HPDE6-E6E7 (cell line): ENCODE data around the gene CRADD.

Experiments used
- DNase-seq: peaks from one replicate; pipeline ENCODE4 v3.0.0; 2011; ENCODE audit warnings: missing footprints; ENCODE audit errors: extremely low spot score

Gene CRADD

DNA sequence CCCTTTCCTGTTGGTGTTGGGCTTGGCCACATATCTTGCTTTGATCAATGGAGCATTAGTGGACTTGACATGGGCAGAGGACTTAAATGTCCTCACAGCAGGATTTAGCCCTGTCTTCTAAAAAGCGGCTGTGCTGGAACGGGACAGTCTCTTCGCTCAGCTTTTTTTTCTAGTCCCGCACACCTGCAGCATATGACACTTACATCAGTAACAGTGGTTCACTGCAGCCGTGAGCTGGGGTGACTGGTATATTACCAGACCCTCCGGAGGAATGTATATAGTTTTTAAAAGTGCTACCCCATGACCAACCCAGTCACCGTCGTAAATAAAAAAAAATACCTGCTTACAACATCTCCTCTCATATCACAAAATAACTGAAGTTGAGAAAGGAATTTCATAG, 164.5 kb downstream of the CRADD start:
- DNase-seq: no peak

DNA sequence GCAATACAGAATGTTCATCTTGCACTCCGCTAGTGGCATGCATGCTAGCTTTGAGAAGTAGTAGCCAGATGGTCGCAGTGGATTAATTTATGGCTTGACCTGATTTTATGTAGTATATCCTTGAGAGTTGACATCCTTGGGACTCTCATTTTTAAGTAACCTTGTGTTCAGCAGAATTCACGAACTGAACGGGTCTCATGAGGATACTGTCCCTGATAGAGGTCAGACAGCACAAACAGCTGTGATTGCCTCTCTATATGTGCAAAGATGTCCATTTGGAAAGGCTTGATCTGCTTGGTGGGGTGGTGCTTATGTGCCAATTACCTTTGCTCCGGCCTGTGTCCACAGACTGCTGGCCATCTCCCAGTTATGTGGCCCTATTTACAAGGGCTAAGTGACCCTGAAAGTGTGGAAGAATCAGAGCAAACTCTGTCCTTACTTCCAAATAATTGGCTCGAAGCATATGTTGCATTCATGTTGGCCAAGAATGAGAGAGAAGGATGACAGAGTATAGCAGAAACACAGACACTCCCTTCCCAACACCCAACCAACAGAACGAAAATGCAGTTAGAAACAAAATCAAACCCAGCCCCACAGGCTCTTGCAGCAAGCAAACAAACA, 167.1 kb downstream of the CRADD start:
- no peak for DNase-seq

DNA sequence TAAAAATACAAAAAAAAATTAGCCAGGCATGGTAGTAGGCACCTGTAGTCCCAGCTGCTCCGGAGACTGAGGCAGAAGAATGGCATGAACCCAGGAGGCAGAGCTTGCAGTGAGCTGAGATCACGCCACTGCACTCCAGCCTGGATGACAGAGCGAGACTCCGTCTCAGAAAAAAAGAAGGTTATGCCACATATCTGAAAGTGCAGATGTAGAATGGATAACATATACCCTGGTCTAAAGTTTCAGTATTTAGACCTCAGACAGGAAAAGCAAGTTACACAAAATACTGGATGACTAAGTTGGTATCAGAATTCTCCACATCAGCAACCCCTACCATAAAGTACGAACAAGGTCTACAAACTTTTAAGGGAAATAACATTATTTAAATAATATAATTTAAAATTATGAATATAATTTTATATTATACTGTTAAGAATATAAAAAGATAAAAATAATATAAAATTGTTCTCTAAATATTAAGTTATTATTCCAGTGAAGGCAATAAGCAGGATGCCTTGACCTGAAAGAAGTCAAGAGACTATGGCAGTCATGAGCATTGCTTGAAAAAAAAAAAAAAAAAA, 169.9 kb downstream of the CRADD start:
- no peak for DNase-seq

DNA sequence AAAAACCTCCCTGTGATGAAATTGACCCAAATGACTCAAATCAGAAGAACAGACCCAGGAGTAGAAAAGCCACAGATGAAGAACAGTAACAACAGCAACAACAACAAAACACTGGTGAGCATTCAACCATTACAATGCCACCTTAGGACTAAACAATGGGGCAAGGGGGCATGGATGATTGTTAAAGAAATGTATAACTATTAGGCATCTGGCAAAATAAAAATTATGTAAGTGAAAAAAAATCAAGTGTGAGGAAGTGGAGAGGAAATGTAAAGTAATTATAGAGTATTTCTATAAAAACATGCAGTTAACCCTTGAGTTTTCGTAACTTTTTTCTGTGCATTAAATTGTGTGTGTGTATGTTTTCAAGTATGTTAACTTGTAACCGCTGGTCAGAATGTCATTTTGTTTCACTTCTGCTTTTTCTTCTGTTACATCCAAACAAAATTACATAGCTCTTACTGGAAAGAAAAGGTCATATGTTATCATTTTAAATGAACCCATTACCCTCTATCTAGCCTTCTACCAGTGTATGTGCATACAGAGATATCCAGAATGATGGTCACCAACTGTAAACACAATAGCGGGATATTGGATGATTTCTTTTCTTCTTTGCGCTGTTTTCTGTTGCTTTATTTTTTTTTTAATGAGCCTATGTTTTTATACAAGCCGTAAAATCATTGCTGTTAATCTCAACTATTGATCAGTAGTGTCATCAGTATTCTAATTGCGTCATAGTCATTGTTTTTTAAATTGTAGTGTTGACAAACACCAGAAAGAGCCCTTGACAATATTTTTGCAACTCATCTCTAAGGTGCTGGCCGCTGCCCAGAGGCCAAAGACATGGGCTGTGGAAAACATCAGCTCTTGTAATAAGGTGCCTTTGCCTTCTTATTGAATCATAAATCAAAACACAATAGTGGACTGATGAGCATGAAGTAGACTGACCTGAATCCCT, 170.6 kb downstream of the CRADD start:
- no peak for DNase-seq

DNA sequence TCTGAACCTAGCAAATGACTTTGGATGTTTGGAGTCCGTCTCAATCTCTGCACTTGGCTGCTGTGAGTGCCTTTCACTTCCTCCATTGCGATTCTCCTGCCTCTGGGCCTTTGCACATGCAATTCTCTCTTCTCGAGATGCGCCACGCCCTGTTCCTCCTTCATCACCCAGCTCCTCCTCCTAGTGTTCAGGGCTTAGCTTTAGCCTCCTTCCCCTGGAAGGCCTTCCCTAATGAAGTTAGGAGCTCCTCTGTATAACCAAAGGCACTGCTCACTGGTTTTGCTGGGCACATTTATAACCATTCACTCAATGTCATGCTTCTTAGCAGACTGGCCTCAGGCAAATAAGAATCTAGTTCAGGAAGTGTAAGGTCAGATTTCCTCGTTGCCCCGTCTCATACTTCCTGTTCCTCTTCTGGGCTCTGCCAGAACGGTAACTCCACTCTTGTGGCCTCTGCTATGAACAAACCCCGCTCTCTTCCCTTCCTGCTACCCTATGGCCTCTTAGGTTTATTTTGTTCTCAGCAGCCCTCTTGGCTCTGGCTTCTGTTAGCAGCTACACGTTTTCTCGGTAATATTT, 171.4 kb downstream of the CRADD start:
- no peak for DNase-seq

DNA sequence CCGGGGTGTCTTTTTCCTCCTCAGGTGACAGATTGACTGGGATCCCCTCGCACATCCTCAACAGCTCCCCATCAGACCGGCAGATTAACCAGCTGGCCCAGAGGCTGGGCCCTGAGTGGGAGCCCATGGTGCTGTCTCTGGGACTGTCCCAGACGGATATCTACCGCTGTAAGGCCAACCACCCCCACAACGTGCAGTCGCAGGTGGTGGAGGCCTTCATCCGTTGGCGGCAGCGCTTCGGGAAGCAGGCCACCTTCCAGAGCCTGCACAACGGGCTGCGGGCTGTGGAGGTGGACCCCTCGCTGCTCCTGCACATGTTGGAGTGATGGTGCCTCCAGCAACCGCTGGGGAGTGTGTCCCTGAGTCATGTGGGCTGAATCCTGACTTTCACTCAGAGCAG, 172.8 kb downstream of the CRADD start:
- DNase-seq: no peak

DNA sequence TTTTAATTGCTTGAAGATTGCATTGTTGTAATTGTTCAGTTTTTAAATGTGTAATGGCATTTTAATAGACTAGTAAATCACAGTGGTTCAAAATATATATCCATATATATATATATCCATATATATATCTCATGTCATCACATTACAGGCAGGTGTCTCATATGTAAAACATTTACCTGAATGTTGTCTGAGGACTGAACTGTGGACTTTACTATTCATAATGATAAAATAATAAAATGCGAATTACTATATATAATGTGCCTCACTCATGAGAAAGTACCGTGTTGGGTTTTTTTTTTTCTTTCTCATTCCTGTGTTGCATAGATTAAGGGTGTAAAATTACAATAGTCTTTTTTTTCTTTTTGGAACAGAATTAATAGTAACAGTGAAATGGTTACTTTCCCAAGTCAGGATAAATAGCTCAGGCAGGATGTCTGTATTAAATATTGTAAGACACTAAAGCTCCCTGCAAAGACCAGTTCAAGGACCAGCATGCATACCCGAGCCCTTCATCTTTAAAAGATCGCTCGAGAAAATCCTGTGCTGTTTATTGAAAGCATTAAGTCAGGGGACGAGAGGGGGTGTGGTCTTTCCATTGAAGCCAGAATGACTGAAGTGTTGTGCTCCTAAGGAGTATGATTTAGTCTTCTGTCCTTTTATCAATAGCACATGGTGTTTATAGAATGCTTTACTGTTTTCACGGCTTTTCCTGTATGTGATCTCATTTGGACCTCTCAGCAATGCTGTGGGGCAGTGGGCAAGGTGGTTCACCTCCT, 173.5 kb downstream of the CRADD start:
- DNase-seq: no peak

DNA sequence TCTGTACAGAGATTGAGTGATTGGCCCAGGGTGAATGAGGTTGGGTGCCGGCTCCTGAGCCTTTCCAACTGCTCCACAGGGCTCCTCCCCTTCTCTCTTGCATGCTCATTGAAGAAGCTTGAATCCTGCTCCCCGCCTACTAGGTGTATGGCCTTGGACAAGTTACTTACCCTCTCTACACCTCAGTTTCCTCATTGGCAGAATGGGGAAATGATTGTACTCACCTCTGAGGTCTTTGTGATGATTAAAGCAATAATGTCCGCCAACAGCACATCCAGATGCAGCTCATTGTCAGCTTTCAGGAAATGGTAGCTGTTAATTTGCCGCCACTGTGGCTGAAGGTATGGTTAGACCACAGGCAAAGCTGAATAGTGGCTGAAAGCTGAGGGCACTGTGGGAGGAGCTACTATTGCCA, 174.1 kb downstream of the CRADD start:
- DNase-seq: no peak

DNA sequence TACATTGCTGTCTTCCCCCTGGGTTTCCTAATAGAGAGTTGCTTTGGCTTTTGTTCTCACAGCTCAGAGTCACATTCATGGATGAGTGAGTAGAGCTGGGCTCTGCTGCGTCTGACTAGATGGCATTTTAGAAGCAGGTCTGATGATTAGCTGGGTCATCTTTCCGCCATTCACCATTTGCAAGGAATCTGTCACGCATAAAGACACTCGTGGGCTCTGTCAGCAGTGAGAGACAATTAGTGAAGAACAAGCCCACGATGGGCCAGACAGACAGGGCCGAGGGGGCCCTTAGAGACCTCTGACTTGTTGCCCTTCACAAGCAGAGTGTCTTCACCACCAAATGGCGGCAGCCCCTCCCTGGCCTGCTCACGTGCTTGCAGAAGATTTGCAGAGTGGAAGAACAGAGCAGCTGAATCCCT, 175.0 kb downstream of the CRADD start:
- no peak for DNase-seq

DNA sequence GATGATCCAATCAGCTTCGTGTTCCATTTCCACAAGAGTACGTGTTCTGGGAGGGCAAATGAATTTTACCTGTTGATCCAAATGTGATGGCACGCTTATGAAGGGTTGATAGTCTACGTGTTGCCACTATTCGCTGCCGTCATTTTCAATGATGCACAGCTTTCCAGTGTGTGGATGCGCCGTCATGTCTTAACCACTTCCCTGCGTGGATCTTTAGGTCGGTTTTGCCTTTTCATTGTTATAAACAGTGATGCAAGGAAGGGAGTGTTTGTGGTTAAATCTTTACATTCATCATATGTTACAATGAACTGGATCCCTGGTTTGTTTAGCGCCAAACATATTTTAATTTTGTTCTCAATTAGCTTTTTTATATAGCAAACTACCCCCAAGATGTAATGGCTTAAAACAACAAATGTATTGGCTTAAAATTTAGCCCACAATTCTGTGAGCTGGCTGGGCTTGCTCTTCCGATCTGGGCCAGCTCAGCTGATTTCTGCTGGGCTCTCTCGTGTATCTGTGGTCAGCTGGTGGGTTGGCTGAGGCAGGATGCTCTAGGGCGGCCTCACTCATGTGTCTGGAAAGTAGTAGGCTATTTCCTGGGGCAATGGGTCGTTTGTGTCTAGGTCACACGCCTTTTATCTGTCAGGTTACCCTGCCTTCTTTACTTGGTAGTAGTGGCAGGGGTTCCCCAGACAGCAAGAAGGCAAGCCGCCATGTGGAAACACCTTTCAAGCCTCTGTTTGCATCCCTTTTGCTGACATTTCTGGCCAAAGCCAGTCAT, 176.7 kb downstream of the CRADD start:
- no peak for DNase-seq

DNA sequence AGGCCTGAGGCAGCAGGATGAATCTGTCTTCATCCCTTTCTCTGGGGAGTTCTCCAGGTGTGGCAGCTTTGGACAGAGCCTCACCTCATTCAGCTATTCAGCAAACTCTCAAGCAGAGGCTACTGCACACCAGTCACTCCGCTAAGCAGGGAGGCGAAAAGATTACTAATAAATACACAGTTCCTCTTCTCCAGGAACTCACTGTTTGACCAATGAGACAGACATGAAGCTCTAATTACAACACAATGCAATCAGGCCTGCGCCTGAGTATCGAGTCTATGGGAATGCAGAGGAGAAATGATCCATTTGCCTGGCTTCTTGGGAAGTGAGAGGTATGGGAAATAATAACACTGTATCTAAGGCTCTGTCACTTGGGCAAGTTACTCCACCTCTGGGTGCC, 178.1 kb downstream of the CRADD start:
- no peak for DNase-seq

DNA sequence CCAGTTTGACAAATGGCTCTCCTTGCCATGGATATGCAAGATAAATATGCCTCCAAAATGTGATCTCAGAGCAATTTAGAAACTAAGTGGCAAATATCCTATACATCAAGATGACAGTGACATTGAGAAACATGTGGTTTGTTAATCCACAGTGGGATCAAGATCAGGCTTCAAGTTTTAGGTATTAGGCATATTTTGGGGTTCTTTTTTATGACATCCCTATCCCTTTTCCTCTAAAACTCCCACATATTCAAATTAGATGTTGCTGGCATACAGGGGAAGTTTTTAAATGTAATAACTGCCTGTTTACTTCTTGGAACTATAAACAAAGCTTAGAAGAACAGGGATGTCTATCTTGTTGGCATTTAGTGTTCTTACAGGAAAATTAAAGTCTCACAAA, 179.4 kb downstream of the CRADD start:
- no peak for DNase-seq

DNA sequence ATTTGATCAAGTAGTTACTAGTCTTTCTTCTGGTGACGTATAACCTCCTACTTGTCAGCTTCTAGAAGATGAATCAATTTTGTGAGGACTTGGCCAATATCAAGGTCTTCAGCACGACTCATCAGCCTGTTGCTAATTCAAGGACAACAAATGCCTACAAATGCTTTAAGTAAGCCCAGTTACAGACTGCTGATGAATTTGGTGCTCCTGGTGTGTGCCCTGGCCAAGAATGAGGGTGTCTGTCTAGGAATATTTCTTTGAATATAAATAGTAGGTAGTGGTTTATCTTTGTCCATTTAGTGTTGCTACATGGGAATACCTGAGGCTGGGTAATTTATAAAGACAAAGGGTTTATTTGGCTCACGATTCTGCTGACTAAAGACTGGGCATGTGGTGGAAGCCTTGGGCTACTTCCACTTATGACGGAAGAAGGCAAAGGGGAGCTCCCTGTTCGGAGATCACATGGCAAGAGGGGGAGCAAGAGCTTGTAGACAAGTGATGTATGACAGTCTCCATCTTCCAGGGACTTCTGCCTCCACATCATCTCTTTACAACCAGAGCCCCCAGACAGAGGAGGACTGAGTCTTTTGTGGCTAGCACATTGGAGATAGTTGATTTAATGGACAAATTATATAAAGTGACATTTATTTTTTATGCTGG, 180.2 kb downstream of the CRADD start:
- DNase-seq: no peak

DNA sequence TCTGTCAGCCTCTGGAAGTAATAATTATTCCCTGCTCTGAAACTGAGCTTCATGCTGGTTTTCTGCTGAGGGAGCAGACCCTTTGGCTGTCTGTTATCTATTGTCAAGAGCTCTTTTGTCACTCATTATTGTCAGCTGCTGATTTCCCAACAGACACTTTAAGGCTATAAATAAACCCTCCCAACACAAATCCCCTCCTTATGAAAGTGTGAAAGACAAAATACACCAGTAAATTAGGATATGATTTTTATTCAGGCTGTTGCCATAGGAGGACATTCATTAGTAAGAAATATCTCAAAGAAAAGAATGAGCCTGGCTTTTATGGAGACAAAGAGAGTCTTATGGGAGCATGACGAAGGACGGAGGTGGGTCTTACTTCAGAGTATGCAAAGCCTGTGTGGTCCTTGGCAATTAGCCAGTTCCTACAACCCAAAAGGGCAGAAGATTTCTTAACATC, 180.8 kb downstream of the CRADD start:
- DNase-seq: no peak

DNA sequence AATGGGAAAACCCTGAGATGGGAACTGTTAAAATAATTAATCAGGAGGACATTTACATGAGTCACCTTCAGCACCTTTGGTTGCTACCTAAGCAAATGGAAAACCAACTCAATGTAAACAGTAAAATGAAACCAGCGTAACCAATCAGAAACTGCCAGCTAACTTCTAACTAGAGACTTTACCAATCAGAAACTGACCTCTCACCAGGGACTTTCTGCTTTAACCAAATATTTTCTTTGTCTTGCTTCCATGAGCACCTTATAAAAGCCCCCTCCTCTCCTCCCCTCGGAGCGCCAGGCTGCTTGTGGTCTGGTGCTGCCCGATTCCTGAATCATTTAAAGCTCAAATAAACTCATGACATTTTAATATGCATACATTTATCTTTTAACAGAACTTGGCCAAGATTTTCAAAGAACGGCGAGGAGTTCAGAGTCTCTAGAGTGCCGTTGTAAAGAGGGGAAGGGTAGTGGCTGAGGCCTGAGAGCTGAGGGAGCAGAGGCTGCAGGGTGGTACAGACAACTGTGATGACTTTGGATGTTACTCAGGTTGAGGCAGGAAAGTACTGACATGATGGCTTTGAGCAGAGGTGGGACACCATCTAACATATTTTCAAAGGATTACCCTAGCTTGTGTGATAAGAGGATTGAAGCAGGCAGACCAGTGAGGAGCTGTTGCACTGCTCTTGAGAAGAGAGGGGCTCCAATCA, 183.6 kb downstream of the CRADD start:
- no peak for DNase-seq

DNA sequence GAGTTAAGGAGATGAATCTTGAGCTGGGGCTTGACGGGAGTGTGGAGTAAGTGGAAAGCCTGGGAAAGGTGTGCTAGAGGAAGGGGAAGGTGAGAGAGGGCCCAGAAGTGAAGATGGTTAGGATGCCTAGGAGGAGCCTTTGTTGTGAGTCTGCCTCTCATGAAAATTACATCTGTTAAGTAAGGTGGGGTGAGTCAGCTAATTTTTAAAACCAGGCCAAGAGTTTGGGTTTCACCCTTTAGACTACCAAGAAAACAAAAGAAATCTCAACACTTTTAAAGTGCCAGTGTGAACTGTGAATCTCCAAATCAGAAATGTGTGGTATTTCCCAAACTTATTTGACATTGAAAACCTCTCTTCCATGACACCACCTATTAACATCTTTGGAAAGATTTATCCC, 185.2 kb downstream of the CRADD start:
- DNase-seq: no peak

DNA sequence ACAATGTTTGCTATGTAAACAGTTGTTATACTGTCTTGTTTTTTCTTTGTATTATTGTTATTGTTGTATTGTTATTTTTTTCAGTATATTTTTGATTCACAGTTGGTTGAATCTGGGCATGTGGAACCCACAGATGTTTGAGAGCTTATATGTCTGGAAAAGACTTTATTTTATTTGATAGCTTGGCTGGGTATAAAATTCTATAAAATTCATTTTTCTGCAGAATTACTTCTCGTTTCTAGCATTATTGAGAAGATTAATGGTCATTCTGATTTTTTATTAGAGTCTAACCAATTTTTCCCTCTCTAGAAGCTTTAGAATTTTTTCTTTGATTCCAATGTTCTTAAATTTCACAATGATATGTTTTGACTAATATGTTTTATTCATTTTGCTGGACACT, 188.6 kb downstream of the CRADD start:
- DNase-seq: no peak

DNA sequence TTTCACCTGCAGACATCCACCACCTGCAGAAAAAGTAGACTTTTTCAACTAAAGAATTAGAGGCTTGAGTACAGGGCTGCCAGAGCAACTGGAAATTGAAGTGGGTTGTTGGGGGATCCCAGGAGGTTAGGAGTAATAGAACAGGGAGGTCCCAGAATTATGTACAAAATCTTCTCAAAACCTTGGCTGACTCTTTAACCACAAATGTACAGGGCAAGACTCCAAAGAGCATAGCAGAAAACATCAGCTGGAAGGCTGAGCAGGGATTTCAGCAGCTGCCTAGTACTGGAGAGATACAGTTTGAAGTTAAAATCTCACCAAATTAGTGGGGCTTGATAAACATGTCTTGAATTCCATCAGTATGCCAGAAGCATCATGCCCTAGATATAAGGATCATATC, 191.6 kb downstream of the CRADD start:
- DNase-seq: no peak

DNA sequence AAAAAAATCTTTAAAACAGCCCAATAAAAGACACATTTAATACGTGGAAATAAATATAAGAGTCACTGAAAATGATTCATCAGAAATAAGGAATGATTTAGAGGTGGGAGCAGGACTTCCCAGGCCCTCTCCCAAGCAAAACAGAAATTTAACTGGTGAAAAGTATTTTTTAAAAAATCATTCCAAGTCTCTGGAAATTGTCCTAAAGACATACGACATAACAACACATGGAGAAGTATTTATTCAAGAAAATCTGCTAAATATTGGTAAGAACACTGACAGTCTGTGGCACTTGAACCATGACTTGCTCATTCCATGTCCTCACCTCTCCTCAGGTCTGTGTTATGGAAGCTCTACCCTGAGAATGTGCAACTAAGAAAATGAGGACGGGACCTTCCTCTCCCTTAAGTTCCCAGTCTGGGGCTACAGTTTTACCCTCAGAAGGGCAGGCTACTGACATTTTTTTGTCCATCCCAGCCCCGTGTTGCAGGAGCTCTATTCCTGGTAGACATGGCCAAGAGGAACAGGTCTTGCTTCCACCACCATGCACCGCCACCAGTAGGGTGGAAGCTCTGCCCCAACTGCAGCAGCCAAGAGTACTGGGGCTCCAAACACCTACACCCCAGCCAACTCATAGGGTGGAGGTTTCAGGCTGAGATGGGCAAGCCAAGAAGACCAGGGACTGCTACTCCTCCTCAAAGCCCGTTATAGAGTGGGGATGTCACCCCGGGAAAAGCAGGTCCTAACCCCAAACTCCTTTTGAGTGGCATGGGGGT, 193.0 kb downstream of the CRADD start:
- no peak for DNase-seq
